SK-N-SH (cell line): ENCODE results near the gene DEPP1.

Experiments used
- MEF2A ChIP-seq: IDR thresholded peaks from 2 replicates; pipeline ENCODE4 v1.4.0; 2012; ENCODE audit warnings: low read depth, borderline replicate concordance
- NFIC ChIP-seq: IDR thresholded peaks from 2 replicates; pipeline ENCODE4 v1.4.0; 2012; ENCODE audit warnings: borderline replicate concordance
- POLR2AphosphoS5 ChIP-seq: IDR thresholded peaks from 2 replicates; pipeline ENCODE4 v1.6.1; 2012; ENCODE audit warnings: low read depth, low read length
- RAD21 ChIP-seq: IDR thresholded peaks from 2 replicates; pipeline ENCODE4 v1.6.1; 2012; ENCODE audit warnings: mild to moderate bottlenecking, low read length
- RFX5 ChIP-seq: IDR thresholded peaks from 2 replicates; pipeline ENCODE4 v1.6.1; 2012; ENCODE audit warnings: mild to moderate bottlenecking, improper control_type of control experiment, low read length
- RXRA ChIP-seq: IDR thresholded peaks from 2 replicates; pipeline ENCODE4 v1.4.0; 2012; ENCODE audit warnings: low read depth, mild to moderate bottlenecking, borderline replicate concordance
- SIN3A ChIP-seq: IDR thresholded peaks from 2 replicates; pipeline ENCODE4 v1.6.1; 2012; ENCODE audit warnings: low read depth, mild to moderate bottlenecking, low read length, moderate library complexity, borderline replicate concordance
- TF ChIP-seq, protein P1 (sequence below): IDR thresholded peaks from 2 replicates; pipeline ENCODE4 v1.4.0; 2012; ENCODE audit warnings: low read depth
- TF ChIP-seq, protein P2 (sequence below): fragments of 200-600 bp; sonication (generic); IDR thresholded peaks from 2 replicates; pipeline ENCODE4 v1.6.1; 2017; ENCODE audit warnings: antibody characterized with exemption, mild to moderate bottlenecking, moderate library complexity
- TF ChIP-seq, protein P3 (sequence below): IDR thresholded peaks from 2 replicates; pipeline ENCODE4 v1.4.0; 2012; ENCODE audit warnings: low read depth, borderline replicate concordance

DNA sequence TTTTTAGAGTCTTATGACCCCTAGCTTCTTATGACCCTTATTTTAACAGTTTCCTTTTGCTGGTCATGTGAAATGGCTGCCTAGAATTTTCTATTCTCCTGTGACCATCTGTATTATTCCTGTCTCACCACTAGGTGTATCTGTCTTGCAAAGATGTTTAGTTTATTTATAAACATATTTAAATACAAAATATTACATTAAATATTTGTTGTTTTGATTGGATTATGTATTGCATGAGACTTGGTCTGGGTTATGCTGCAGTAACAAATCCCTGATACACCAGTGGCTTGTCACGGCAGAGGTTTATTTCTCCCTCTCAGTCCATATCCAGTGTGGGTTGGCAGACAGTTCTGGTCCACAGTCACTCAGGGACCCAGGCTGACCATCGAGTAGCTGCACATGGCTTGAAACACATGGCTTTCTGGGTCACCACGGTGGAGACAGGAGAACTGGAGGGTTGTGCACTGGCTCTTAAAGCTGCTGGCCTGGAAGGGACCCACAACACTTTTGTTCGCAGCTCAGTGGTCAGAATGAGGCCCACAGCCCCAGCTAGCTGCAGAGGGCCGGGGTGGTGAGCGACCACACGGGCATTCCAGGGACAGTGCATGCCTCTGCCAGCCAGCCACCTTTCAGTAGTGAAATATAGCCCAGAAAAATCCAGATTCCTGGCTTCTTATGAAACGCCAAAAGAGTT is 11.6 kb downstream of the DEPP1 start:
- TF ChIP-seq, protein P1, sequence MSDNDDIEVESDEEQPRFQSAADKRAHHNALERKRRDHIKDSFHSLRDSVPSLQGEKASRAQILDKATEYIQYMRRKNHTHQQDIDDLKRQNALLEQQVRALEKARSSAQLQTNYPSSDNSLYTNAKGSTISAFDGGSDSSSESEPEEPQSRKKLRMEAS = no peak
- TF ChIP-seq NFIC = no peak
- TF ChIP-seq, protein P2, sequence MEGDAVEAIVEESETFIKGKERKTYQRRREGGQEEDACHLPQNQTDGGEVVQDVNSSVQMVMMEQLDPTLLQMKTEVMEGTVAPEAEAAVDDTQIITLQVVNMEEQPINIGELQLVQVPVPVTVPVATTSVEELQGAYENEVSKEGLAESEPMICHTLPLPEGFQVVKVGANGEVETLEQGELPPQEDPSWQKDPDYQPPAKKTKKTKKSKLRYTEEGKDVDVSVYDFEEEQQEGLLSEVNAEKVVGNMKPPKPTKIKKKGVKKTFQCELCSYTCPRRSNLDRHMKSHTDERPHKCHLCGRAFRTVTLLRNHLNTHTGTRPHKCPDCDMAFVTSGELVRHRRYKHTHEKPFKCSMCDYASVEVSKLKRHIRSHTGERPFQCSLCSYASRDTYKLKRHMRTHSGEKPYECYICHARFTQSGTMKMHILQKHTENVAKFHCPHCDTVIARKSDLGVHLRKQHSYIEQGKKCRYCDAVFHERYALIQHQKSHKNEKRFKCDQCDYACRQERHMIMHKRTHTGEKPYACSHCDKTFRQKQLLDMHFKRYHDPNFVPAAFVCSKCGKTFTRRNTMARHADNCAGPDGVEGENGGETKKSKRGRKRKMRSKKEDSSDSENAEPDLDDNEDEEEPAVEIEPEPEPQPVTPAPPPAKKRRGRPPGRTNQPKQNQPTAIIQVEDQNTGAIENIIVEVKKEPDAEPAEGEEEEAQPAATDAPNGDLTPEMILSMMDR = peak; percentile 38; the same call in 1 of the 2 replicates
- TF ChIP-seq MEF2A = no peak
- no peak for TF ChIP-seq RAD21
- no peak for TF ChIP-seq RXRA
- TF ChIP-seq, protein P3, sequence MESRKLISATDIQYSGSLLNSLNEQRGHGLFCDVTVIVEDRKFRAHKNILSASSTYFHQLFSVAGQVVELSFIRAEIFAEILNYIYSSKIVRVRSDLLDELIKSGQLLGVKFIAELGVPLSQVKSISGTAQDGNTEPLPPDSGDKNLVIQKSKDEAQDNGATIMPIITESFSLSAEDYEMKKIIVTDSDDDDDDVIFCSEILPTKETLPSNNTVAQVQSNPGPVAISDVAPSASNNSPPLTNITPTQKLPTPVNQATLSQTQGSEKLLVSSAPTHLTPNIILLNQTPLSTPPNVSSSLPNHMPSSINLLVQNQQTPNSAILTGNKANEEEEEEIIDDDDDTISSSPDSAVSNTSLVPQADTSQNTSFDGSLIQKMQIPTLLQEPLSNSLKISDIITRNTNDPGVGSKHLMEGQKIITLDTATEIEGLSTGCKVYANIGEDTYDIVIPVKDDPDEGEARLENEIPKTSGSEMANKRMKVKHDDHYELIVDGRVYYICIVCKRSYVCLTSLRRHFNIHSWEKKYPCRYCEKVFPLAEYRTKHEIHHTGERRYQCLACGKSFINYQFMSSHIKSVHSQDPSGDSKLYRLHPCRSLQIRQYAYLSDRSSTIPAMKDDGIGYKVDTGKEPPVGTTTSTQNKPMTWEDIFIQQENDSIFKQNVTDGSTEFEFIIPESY = no peak
- TF ChIP-seq RFX5 = no peak
- no peak for TF ChIP-seq POLR2AphosphoS5
- no peak for TF ChIP-seq SIN3A
